WI38 (cell line): ENCODE results near the gene AK8.

Experiments
- H3K4me3 ChIP-seq: 2 replicates; pipeline ENCODE4 v1.5.1; 2011; ENCODE audit warnings: low read depth, mild to moderate bottlenecking, control low read depth, low read length
- TF ChIP-seq, protein P1 (sequence below): IDR thresholded peaks from 2 replicates; pipeline ENCODE4 v1.5.1; 2012; ENCODE audit warnings: low read depth, mild to moderate bottlenecking, control low read depth, low read length

Gene AK8, protein sequence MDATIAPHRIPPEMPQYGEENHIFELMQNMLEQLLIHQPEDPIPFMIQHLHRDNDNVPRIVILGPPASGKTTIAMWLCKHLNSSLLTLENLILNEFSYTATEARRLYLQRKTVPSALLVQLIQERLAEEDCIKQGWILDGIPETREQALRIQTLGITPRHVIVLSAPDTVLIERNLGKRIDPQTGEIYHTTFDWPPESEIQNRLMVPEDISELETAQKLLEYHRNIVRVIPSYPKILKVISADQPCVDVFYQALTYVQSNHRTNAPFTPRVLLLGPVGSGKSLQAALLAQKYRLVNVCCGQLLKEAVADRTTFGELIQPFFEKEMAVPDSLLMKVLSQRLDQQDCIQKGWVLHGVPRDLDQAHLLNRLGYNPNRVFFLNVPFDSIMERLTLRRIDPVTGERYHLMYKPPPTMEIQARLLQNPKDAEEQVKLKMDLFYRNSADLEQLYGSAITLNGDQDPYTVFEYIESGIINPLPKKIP

DNA sequence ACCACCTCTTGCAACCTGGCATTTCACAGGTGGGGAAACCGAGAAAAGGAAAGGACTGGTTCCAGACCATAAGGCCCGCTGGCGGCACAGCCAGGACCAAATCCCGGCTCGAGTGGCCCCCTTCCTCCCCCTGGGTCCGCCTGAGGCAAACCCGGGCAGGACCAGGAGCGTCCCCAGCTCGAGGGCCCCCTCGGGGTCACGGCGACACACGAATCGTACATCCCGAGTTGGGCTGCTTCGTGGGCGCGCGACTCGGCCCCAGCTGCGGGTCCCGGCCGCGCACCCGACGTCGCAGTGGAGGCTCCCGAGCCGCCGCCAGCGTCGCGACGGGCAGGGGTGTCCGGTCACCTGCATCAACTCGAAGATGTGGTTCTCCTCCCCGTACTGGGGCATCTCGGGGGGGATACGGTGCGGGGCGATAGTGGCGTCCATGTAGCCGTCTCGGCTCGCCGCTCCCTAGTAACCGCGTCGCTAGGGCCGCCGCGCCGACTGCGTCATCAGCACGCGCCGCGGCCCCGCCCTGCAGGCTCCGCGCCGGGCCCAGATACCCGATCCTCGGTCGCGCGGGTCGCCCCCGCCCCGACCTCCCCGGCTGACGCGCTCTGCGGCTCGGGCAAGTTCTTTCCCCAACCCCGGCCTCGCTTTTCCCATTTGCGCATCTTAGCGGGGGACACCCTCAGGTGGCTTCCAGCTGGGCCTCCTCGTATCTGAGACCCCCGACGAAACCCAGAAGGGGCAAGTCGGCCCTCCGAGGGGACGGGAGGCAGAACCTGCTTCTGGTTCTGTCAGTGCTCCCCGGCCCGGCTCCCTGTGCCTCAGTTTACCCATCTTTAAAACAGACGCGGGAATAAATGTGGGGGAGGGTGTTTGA lies at the start of gene AK8:
AK8 (minus strand) TSS at position 461 of the 871 bp plus-strand sequence; CDS start at position 432, 29 bp downstream.
- H3K4me3 ChIP-seq: peak within 1 kb of the TSS; percentile 93
- TF ChIP-seq, protein P1, sequence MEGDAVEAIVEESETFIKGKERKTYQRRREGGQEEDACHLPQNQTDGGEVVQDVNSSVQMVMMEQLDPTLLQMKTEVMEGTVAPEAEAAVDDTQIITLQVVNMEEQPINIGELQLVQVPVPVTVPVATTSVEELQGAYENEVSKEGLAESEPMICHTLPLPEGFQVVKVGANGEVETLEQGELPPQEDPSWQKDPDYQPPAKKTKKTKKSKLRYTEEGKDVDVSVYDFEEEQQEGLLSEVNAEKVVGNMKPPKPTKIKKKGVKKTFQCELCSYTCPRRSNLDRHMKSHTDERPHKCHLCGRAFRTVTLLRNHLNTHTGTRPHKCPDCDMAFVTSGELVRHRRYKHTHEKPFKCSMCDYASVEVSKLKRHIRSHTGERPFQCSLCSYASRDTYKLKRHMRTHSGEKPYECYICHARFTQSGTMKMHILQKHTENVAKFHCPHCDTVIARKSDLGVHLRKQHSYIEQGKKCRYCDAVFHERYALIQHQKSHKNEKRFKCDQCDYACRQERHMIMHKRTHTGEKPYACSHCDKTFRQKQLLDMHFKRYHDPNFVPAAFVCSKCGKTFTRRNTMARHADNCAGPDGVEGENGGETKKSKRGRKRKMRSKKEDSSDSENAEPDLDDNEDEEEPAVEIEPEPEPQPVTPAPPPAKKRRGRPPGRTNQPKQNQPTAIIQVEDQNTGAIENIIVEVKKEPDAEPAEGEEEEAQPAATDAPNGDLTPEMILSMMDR: no peak

DNA sequence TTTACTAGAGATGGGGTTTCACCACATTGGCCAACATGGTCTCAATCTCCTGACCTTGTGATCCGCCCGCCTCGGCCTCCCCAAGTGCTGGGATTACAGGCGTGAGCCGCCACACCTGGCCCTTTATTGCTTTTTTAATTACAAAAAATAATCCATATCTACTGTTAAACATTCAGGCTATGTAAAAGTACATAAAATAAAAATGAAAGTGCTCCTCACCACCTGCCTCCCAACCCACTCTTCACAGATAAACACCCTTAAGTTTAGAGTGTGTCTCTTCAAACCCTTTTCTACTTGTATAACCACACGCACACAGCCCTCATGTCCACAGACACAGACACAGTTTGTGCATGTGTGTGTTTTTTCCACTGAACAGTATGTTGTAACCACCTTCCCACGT lies 49.6 kb upstream of the AK8 start:
- no peak overlapping the region for H3K4me3 ChIP-seq
- TF ChIP-seq, protein P1: no peak

DNA sequence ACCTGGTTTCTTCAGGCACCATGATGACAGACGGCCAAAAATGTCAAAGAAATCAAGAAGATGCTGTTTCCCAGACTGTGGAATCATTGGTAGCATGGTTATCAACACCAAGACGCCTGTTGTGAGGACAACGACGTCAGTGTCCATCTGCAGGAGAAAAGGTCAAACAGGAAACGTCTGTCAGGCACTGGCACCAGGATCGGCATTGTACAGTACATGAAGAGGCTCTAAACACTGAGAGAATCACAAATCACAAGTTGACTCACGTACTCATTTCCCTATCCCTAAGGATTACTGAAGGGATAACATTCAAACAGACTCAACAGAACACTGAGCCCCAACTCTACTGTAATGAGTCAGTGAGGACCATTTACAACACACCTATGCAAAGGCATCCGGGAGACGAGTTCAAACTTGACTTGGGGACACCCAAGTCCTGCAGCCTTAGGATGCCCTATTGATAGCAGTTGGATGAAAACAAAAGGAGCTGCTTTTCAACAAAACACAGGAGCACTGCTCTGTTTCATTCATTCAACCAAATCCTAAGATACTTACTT lies 45.3 kb upstream of the AK8 start:
- no peak overlapping the region for H3K4me3 ChIP-seq
- TF ChIP-seq, protein P1: no peak

DNA sequence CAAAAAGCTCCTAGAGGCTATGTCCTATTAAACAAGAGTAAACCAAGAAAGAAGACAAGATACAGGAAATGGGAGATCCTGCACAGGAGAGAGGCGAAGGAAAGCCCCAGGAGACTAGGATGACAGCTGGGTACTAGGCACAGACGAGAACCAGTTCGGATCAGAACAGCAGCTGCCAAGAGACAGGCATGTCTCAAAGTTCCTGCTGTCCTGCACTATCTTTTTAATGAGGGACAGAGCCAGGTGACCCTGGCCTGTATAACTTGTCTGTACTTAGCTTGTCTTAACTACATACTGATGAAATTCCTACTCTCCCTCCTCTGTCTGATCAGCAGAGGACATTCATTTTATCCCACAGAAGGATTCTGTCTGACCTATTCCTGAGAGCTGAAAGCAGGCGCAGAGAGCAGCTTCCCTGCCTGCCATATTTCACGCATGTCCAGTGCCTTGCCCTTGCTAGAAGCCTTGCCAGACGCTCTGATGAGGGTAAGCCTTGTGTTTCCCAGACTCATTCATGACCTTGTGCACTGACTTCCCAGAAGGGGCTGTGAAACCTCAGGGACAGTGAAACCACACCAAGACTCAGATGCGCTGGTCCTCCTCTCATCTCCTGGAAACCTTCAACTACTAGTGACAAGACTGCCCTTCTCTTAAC lies 41.7 kb upstream of the AK8 start:
- TF ChIP-seq, protein P1: no peak
- H3K4me3 ChIP-seq: no peak overlapping the region

DNA sequence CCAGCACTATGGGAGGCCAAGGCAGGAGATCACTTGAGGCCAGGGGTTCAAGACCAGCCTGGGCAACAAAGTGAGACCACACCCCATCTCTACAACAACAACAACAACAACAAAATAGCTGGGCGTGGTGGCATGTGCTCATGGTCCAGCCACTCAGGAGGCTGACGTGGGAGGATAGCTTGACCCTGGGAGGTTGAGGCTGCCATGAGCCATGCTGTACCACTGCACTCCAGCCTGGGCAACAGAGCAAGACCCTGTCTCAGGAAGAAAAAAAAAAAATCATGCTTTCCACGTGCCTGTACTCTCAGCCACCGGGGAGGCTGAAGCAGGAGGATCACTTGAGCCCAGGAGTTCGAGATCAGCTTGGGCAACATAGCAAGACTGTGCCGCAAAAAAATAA lies 36.8 kb upstream of the AK8 start:
- TF ChIP-seq, protein P1: no peak
- H3K4me3 ChIP-seq: no peak overlapping the region

DNA sequence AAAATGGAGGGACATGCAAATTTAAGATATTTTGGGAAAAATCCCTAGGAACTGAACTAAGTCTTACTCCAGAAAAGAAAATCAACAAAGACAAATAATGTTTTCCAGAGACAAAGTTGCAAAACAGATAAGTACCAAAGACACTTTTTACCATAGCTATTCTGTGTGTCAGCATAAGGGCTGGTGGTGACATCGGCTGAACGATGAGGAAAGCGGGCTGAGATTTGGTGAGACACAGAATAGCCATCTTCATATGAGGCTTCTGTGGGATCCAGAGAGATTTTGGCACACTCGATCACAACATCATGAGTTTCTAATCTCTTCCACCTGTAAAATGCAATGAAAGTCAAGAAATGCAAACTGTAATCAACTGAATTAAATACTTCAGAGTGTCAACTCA lies 34.0 kb upstream of the AK8 start:
- TF ChIP-seq, protein P1: no peak
- no peak overlapping the region for H3K4me3 ChIP-seq
